Cerebellar nuclear complex (tissue), 1 donor: ENCODE results near the gene PEX1.
A peak's percentile ranks its signal among the peaks of the same experiment; 100 is the strongest.
"Not testable (repeated sequence)": the region's sequence is repeated elsewhere in the genome, so short reads cannot be mapped to it uniquely, and the experiment has no call there.

Experiments
- DNase-seq, 2 experiments: peaks; one replicate each; lab custom pipeline; 2025; lab: John Stamatoyannopoulos, UW

PEX1 gene

GRCh38 chr7:92528188-92528957 lies at the start of gene PEX1, which contains the start of gene RBM48:
TSS of gene PEX1 (minus strand) at chr7:92528520. CDS start at chr7:92528435, 85 bp downstream.
TSS of gene RBM48 (plus strand) at chr7:92528795. CDS start at chr7:92528814, 19 bp downstream.
- DNase-seq: peak; percentile 84 to 93

- no peak for DNase-seq
These were observed 48.0 kb upstream of the PEX1 start for GRCh38 chr7:92576296-92576695.

GRCh38 chr7:92569137-92569536 lies 40.8 kb upstream of the PEX1 start:
- DNase-seq: no peak

DNA sequence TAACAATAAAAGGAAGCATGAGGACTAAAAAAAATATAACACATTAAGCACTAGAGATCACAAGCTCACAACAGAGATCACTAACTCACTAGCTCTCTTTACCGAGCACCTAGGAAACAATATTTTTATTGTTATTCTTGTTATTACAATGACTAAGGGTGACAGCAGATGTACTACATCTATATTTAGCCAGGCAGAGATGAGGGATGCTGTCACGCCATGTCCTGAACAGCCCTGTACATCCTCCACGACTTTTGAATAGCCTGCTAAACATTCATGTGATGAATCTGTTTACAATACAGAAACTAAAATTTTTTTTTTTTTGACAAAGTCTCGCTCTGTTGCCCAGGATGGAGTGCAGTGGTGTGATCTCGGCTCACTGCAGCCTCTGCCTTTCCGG lies 39.1 kb upstream of the PEX1 start:
- DNase-seq: no peak

- DNase-seq: no peak
These were observed 35.0 kb upstream of the PEX1 start for GRCh38 chr7:92563345-92563744.

- DNase-seq: no peak
These were observed 32.3 kb upstream of the PEX1 start for GRCh38 chr7:92560602-92561001.

- no peak for DNase-seq
These were observed 29.6 kb upstream of the PEX1 start for GRCh38 chr7:92557808-92558362.

GRCh38 chr7:92557249-92557648 lies 28.9 kb upstream of the PEX1 start:
- no peak for DNase-seq

DNA sequence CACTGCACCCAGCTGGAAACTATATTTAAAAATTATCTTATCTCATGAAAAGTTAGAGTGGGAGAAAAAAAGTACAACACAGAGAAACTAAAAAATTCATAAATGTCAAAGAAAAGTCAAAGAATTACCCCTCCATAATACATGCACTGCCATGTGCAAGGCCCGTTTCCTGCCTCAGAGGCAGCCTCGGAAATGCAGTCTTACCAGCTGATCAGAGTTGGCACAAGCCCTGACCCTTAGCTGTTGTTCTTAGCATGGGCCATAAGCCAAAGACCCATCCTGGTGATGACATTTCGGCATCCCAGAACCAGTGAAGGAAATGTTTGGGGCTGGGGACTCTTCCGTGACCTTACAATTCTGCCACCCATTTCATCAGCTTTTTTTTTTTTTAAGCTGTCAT lies 21.9 kb upstream of the PEX1 start:
- no peak for DNase-seq

GRCh38 chr7:92547579-92547978 lies 19.3 kb upstream of the PEX1 start:
- DNase-seq: no peak

- DNase-seq: no peak
These were observed 18.7 kb upstream of the PEX1 start for GRCh38 chr7:92546856-92547497.

DNA sequence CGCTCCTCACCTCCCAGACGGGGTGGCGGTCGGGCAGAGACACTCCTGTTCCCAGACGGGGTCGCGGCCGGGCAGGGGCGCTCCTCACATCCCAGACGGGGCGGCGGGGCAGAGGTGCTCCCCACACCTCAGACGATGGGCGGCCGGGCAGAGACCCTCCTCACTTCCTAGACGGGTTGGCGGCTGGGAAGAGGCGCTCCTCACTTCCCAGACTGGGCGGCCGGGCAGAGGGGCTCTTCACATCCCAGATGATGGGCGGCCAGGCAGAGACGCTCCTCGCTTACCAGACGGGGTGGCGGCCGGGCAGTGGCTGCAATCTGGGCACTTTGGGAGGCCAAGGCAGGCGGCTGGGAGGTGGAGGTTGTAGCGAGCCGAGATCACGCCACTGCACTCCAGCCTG lies 16.8 kb upstream of the PEX1 start:
- not testable (repeated sequence) for DNase-seq

DNA sequence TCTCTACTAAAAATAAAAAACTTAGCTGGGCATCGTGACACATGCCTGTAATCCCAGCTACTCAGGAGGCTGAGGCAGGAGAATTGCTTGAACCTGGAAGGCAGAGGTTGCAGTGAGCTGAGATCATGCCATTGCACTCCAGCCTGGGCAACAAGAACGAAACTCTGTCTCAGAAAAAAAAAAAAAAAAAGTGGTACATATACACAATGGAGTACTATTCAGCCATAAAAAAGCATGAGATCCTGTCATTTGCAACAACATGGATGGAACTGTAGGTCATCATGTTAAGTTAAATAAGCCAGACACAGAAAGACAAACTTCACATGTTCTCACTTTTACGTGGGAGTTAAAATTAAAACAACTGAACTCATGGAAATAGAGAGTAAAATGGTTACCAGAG lies 15.2 kb upstream of the PEX1 start:
- DNase-seq: not testable (repeated sequence)

DNA sequence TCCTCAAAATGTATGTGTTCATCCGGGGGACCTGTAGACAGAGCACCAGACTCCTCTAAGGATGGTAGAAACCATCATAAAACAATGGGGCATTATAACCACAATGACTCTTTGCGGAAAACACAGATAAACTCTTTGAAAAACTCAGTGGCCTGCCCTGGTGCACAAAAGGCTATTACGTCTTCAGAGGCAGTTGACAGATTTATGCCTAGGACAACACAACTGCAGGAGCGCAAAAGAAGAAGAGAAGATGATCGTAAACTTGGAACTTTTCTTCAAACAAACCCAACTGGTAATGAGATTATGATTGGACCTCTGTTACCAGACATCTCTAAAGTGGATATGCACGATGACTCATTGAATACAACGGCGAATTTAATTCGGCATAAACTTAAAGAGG lies 6.3 kb upstream of the PEX1 start:
- no peak for DNase-seq

DNA sequence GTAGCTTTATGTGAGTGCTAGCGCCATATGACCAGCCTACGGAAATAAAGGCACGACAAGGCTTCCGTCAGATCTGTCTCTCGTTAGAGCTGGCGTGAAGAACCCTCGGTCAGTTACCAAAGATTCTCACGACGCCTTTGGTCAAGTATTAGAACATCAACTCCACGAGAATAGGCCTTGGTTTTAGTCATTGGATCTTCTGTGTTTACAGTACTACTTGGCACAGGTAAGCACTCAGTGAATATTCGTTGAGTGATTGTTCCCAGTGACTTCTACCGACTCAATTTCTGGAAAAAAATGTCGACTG lies 591 bp upstream of the PEX1 start:
- peak in 1 of 2 experiments; percentile 42 for DNase-seq

GRCh38 chr7:92527300-92528187 lies 776 bp downstream of the PEX1 start:
- no peak for DNase-seq

- no peak for DNase-seq
These were observed 5.2 kb downstream of the PEX1 start for GRCh38 chr7:92523110-92523509.

GRCh38 chr7:92520024-92520423 lies 8.3 kb downstream of the PEX1 start:
- no peak for DNase-seq

- no peak for DNase-seq
These were observed 10.7 kb downstream of the PEX1 start for GRCh38 chr7:92517631-92518030.

DNA sequence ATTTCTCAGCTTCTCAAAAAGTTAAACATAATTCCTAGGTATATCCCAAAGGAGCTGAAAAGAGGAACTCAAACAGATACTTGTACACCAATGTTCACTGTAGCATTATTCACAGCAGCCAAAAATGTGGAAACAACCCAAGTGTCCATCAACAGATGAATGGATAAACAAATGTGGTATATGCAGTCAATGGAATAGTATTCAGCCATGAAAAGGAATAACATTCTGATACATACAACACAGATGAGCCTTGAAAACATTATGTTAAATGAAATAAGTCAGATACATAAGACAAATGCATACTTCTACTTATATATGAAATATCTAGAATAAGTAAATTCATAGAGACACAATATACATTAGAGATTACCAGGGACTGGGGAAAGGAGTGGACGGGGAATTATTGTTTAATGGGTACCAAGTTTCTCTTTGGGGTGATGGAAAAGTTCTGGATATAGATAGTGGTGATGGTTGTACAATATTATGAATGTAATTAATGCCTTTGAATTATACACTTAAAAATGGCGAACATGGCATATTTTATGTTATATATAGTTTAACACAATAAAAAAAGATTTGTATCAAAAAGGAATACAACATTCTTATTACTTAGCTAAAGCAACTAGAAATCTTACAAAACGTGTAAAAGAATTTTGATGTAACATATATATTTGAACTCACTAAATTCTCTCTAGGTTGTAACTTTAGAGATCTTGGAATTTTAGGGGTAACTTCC lies 15.0 kb downstream of the PEX1 start:
- DNase-seq: no peak

GRCh38 chr7:92508946-92509345 lies 19.4 kb downstream of the PEX1 start:
- DNase-seq: no peak

DNA sequence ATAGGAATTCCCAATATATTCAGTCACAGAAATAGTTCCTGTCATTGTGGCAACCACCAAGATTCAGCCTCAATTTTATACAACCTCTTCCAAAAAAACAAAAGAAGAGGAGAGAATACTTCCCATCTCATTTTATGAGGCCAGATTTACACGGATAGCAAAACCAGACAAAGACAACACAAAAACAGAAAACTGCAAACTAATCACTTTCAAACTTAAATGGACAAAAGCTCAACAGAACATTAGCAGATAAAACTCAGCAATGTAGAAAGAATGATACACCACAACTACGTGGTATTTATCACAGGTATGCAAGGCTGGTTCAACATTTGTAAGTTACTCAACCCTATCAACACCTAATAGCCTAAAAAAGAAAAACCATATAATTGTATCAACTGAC lies 22.0 kb downstream of the PEX1 start:
- DNase-seq: no peak
